GM18498 (cell line): ENCODE measurements around the gene HK1.
"Not testable (repeated sequence)": the region's sequence is repeated elsewhere in the genome, so short reads cannot be mapped to it uniquely, and the experiment has no call there.

Experiments used
- ATAC-seq: cut with Tn5 transposase; IDR thresholded peaks from one replicate; pipeline ENCODE4 v1.9.1; 2021; ENCODE audit warnings: mild to moderate bottlenecking, moderate library complexity; ENCODE audit not compliant: unreplicated experiment

HK1 gene

DNA sequence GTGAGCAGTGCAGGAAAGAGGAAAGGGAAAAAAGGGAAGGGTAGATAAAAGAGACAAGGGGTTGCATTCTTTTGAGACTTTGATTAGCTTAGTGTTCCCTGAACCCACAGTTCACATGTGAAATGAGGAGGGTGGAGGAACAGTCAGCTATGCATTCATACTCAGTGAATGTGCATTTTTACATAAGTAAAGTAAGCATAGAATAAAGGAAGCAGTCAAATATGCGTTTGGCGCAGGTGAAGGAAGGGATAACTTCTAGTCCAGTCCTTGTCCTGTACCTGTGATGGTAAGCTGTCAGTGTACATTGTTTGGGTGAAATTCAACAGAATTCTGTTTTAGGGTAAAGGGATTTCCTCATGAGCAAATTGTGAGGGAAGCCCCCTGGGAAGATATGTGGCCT lies 28.1 kb downstream of the HK1 start:
- ATAC-seq: no peak

- no peak for ATAC-seq
These were observed 29.1 kb downstream of the HK1 start for GRCh38 chr10:69307434-69307833.

DNA sequence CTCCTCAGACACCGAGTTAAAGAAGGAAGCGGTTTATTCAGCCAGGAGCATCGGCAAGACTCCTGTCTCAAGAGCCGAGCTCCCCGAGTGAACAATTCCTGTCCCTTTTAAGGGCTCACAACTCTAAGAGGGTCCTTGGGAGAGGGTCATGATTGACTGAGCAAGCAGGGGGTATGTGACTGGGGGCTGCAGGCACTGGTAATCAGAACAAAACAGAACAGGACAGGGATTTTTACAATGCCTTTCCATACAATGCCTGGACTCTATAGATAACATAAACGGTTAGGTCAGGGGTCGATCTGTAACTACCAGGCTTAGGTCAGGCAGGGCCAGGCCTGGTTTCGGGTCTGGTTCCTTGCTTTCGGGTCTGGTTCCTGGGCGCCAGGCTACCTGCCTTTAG lies 30.0 kb downstream of the HK1 start:
- ATAC-seq: not testable (repeated sequence)

DNA sequence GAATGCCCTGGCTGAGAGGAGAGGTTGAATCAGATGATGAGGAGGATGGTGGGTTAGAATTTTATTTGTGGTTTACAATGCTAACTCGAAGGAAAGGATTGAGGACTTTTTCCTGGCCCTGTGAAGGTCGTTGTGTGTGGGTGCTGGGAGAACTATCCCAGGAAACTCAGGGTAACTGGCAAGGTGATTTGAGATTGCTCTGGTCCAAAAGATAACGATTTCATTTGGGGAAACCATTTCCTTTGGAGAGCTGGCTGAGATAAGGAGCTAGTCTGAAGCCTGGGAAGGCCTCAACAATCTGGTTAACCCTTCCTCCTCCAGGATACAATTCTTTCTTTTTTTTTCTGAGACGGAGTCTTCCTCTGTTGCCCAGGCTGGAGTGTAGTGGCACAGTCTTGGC lies 33.0 kb downstream of the HK1 start:
- no peak for ATAC-seq

DNA sequence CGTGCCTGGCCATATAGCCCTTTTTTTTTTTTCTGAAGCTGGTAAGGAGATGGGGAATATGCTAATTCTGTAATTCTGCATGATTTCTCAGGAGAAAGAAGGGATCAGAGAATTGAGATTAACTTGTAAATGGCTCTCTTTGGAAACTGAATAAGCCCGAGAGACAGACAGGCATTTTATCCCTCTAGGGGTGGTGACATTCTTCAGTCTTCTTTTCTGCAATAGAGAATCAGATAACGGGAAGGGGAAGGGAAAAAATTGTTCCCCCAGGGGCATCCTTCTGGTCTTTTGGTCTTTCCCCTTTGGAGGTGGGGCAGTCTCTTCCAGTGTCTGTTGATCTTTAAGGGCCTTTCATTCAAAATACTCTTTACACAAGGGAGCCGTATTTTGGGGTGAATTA lies 34.2 kb downstream of the HK1 start:
- no peak for ATAC-seq

- ATAC-seq: no peak
These were observed 36.8 kb downstream of the HK1 start for GRCh38 chr10:69315100-69315542.

DNA sequence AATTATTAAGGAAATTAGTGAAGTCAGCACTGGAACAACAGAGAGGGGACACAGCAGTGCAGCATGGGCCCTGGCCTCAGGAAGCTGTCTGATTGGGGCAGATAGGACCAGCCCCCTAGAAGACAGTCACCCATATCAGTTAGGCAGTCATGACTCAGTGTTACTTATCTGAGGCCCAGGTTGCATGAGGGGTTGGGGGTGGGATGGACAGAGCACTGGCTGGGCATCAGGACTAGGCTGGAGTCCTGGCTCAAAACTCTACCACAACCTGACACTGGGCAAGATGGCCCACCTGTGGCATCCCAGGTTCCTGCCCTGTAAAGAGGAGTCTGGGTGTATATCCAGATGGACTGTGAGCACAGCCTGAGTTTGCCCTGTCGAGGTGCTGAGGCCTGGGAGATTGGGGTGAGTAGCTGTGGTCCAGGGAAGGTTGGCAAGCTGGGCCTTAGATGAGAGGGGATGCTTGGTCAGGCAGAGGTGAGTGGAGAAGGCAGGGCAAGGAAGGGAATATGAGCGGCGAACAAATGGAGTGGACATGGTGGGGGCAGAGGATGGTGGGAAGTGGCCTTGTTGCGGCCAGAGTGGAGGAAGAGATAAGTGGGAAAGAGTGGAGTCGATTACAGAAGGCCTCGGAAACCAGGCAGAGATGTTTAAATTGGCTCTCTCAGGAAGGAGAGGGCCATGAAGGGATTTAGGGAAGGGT lies 37.5 kb downstream of the HK1 start:
- no peak for ATAC-seq

DNA sequence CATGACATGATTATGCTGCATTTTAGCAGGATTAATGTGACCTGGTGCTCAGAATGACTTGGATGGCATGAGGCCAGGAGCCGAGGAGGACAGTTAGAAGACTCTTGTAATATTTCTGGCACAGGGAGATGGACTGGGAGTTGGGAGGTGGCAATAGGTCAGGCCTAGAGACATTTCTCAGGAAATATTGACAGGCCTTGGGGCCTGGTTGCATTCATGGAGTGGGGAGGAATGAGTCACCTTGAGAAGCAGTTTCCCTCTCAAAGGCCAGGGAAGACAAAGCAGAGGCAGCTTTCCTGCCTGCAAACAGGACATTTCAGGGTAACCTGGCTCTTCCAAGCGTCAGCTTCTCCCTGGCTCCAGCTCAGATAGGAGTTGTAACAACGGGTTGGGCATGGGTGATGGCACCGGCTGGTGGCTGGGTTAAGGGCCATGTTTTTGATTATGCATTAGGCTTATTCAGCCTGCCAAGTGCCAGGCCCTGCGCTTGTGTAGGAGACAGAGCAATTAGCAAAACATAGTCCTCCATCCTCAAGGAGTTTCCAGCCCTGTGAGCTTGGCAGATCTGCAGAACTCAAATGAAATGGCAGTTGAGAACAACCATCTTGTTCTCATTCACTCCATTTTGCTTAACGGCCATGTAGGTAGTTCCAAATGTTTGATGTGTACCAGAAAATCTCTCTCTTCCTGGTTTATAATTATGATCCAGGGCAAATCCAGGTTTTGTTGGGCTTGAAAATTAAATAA lies 38.2 kb downstream of the HK1 start:
- no peak for ATAC-seq

DNA sequence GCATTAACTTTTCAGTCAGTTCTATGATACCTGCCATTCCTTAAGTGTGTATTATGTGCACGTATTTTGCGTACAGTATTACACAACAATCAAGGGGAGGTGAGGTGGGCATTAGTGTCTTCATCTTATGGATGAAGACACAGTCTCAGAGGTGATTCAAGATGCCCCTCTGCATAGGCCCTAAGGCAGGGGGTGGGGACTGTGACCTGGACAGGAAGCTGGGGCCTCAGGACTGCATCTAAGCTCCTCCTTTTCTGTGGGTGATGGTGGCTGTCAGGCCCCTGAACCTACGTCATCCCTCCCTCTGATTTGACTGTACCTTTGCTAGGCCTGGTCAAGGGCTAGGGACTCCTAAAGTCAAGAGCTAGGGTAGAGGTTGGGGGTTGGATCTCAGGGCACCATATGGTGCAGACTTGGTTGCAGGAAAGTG lies 38.9 kb downstream of the HK1 start:
- peak; percentile 43 for ATAC-seq

DNA sequence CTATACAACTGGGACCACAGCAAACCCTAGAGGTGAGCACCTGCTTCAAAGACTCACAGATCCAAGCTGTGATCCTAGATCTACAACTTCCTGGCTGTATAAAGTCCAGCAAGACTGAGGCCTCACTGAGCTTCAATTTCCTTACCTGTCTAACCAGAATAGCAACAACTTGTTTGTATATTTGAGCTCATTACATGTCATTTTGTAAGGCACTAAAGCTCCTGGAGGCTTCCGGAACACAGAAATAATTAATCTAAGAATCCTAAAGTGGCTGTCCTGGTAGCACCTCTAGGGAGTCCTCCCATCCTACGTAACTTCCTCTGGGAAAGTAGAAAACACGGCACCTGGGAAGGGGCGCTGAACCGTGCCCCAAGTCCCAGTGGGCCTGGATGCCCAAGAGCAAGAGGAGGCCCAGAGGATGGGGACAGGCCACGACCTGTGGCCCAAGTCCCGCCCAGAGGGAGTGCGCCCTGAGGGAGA lies 39.4 kb downstream of the HK1 start:
- ATAC-seq: peak; percentile 21

GRCh38 chr10:69318106-69318866 lies 40.0 kb downstream of the HK1 start:
- ATAC-seq: peak; percentile 85

GRCh38 chr10:69318867-69319727 lies 40.8 kb downstream of the HK1 start:
- ATAC-seq: peak; percentile 23

GRCh38 chr10:69319841-69320316 lies 41.6 kb downstream of the HK1 start:
- no peak for ATAC-seq

DNA sequence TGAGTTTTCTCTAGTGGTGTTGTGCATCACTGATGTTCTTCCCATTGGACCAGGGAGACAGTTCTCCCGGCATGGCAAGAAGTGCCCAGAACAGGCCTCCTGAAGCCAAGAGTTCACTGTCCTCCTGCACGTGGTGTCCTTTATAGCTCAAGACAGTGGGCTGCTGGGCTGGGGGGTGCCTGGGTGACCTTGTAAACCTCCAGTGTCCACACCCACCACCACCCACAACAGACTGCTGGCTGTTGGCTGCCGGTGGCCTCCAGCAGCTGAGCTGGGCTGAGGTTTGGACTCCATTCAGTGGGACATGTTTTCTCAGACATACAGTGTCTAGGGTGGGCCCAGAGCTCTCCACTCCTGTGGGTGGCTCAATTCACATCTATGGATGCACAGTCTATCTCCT lies 42.2 kb downstream of the HK1 start:
- ATAC-seq: no peak

- ATAC-seq: no peak
These were observed 42.9 kb downstream of the HK1 start for GRCh38 chr10:69321039-69321715.

GRCh38 chr10:69321865-69322264 lies 43.6 kb downstream of the HK1 start:
- ATAC-seq: no peak

DNA sequence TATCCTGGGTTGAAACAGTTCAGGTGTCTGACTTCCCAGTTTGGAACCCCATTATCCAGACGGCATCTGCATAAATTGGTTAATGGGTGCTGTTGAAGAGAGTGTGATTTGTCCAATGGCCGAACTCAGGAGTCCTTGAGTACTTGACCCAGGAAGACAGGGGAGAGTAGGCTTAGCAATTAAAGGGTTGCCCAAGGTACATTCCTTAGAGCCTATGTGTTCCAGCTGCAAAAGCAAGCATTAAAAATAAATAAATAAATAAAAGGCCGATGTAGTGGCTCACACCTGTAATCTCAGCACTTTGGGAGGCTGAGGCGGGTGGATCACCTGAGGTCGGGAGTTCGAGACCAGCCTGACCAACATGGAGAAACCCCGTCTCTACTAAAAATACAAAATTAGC lies 44.0 kb downstream of the HK1 start:
- ATAC-seq: not testable (repeated sequence)

- ATAC-seq: no peak
These were observed 45.3 kb downstream of the HK1 start for GRCh38 chr10:69323622-69324021.

- no peak for ATAC-seq
These were observed 46.3 kb downstream of the HK1 start for GRCh38 chr10:69324583-69324982.
